ENCODE measurements around the gene MOV10L1. TPM values are rescaled to one million over a fixed set of nuclear protein-coding genes. Genes with fewer than 3 reads are reported as not detected.

The MOV10L1 gene
- total RNA-seq, 2 experiments from 2014 or later = 0.22 to 1.1 TPM

DNA sequence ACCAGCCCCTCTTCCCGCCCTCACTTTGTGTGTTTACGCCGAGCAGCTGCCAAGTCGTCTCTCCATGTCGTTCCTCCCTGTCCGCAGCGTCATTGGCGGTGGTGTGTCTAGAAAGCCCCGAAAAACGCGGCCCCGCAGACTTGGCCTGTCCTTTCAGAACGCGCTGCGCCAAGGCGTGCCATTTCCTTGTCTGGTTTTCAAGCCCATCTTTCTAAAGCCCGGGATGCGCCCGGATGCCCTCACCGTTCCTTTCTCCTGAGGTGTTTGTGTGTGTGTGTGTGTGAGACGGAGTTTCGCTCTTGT, 557 bp downstream of the MOV10L1 start:
- intact Hi-C loops (cut with micrococcal nuclease; ENCODE audit: unreplicated experiment) = no loop called here
- H3K27ac ChIP-seq (ENCODE audit: low read depth, low read length, poor library complexity, severe bottlenecking) = no peak overlapping the region
- no peak overlapping the region for H3K4me2 ChIP-seq (ENCODE audit: low read length)
- no peaks in the 10 kb centered on the region for H3K9me2 ChIP-seq (ENCODE audit: insufficient read depth, low read length)
- no peak for DNase-seq (ENCODE audit: low spot score)
- ChIA-PET POLR2A (no interaction called here), CTCF (ENCODE audit: unreplicated experiment) (no interaction called here)
- no peaks in the 10 kb centered on the region for H4K20me1 ChIP-seq (ENCODE audit: insufficient read depth, low read length)
- no peak overlapping the region for H3K4me3 ChIP-seq (ENCODE audit: low read depth, low read length, poor library complexity, severe bottlenecking)
- TF ChIP-seq, protein P1, sequence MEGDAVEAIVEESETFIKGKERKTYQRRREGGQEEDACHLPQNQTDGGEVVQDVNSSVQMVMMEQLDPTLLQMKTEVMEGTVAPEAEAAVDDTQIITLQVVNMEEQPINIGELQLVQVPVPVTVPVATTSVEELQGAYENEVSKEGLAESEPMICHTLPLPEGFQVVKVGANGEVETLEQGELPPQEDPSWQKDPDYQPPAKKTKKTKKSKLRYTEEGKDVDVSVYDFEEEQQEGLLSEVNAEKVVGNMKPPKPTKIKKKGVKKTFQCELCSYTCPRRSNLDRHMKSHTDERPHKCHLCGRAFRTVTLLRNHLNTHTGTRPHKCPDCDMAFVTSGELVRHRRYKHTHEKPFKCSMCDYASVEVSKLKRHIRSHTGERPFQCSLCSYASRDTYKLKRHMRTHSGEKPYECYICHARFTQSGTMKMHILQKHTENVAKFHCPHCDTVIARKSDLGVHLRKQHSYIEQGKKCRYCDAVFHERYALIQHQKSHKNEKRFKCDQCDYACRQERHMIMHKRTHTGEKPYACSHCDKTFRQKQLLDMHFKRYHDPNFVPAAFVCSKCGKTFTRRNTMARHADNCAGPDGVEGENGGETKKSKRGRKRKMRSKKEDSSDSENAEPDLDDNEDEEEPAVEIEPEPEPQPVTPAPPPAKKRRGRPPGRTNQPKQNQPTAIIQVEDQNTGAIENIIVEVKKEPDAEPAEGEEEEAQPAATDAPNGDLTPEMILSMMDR (conservative IDR thresholded peaks at IDR 0.05; ENCODE audit: low read length) = no peak
- no peak for TF ChIP-seq EZH2phosphoT487 (IDR thresholded peaks at IDR 0.05; ENCODE audit: borderline replicate concordance, low read depth, low read length)
- no TSS peak for BruUV-seq (replicated peaks)
- no peaks in the 10 kb centered on the region; the same call in 1 of the 2 replicates for H3K36me3 ChIP-seq (ENCODE audit: insufficient read depth, low read length)
- no peak overlapping the region for H2AFZ ChIP-seq (ENCODE audit: low read length)
- no peaks in the 10 kb centered on the region for H3K79me2 ChIP-seq (ENCODE audit: insufficient read depth, low read depth, low read length)
- no peaks in the 10 kb centered on the region for H3K4me1 ChIP-seq (ENCODE audit: insufficient read depth, low read length, poor library complexity, severe bottlenecking)
- no peaks in the 10 kb centered on the region for H3K9me3 ChIP-seq (ENCODE audit: low read length)

GRCh38 chr22:50091092-50091768, 1.4 kb downstream of the MOV10L1 start:
- Histone ChIP-seq H4K20me1 (ENCODE audit: insufficient read depth, low read length) (no peaks in the 10 kb centered on the region), H3K4me2 (ENCODE audit: low read length) (no peak overlapping the region), H3K9me3 (ENCODE audit: low read length) (no peaks in the 10 kb centered on the region), H3K79me2 (ENCODE audit: insufficient read depth, low read depth, low read length) (no peaks in the 10 kb centered on the region), H3K27ac (ENCODE audit: low read depth, low read length, poor library complexity, severe bottlenecking) (no peak overlapping the region), H2AFZ (ENCODE audit: low read length) (no peak overlapping the region), H3K4me3 (ENCODE audit: low read depth, low read length, poor library complexity, severe bottlenecking) (no peak overlapping the region), H3K4me1 (ENCODE audit: insufficient read depth, low read length, poor library complexity, severe bottlenecking) (no peaks in the 10 kb centered on the region), H3K36me3 (ENCODE audit: insufficient read depth, low read length) (no peaks in the 10 kb centered on the region; the same call in 1 of the 2 replicates), H3K9me2 (ENCODE audit: insufficient read depth, low read length) (no peaks in the 10 kb centered on the region)
- no peak for DNase-seq (ENCODE audit: low spot score)
- no TSS peak for BruUV-seq (replicated peaks)
- TF ChIP-seq, protein P1 (conservative IDR thresholded peaks at IDR 0.05; ENCODE audit: low read length) = no peak
- no peak for TF ChIP-seq EZH2phosphoT487 (IDR thresholded peaks at IDR 0.05; ENCODE audit: borderline replicate concordance, low read depth, low read length)
- CTCF ChIA-PET (ENCODE audit: unreplicated experiment) = no interaction called here
- intact Hi-C loops (cut with micrococcal nuclease; ENCODE audit: unreplicated experiment) = no loop called here
- POLR2A ChIA-PET = no interaction called here

DNA sequence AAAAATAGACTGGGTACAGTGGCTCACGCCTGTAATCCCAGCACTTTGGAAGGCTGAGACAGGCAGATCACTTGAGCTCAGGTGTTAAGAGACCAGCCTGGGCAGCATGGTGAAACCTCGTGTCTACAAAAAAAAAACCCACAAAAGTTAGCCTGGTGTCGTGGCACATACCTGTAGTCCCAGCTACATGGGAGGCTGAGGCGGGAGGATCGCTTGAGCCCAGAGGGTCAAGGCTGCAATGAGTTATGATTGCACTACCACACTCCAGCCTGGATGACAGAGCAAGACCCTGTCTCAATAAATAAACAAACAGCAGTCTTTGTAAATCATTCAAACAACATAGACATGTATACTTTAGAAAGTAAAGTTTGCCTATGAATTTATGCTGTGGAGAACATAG, 2.5 kb downstream of the MOV10L1 start:
- no peak overlapping the region for H3K27ac ChIP-seq (ENCODE audit: low read depth, low read length, poor library complexity, severe bottlenecking)
- no peaks in the 10 kb centered on the region for H3K79me2 ChIP-seq (ENCODE audit: insufficient read depth, low read depth, low read length)
- BruUV-seq (replicated peaks) = no TSS peak
- no peaks in the 10 kb centered on the region for H3K9me2 ChIP-seq (ENCODE audit: insufficient read depth, low read length)
- no peak overlapping the region for H3K4me3 ChIP-seq (ENCODE audit: low read depth, low read length, poor library complexity, severe bottlenecking)
- ChIA-PET POLR2A (no interaction called here), CTCF (ENCODE audit: unreplicated experiment) (no interaction called here)
- no peak overlapping the region for H2AFZ ChIP-seq (ENCODE audit: low read length)
- intact Hi-C loops (cut with micrococcal nuclease; ENCODE audit: unreplicated experiment) = no loop called here
- H3K9me3 ChIP-seq (ENCODE audit: low read length) = no peaks in the 10 kb centered on the region
- H4K20me1 ChIP-seq (ENCODE audit: insufficient read depth, low read length) = no peaks in the 10 kb centered on the region
- TF ChIP-seq, protein P1 (conservative IDR thresholded peaks at IDR 0.05; ENCODE audit: low read length) = no peak
- TF ChIP-seq EZH2phosphoT487 (IDR thresholded peaks at IDR 0.05; ENCODE audit: borderline replicate concordance, low read depth, low read length) = no peak
- no peaks in the 10 kb centered on the region for H3K4me1 ChIP-seq (ENCODE audit: insufficient read depth, low read length, poor library complexity, severe bottlenecking)
- no peak for DNase-seq (ENCODE audit: low spot score)
- H3K36me3 ChIP-seq (ENCODE audit: insufficient read depth, low read length) = no peaks in the 10 kb centered on the region
- no peak overlapping the region for H3K4me2 ChIP-seq (ENCODE audit: low read length)
